Calu3 (cell line): Measurements from ENCODE around the gene INCENP. TPM values are rescaled to one million over a fixed set of nuclear protein-coding genes. Genes with fewer than 3 reads are reported as not detected.

ENCODE experiments used
- BruUV-seq: library from RNA; stranded (reverse); fragments of 400-500 nt; replicated peaks from 2 replicates; lab custom pipeline; 2021; lab: Mats Ljungman, UMichigan
- CTCF ChIA-PET: fragments of 300-600 bp; sonication (Branson Sonifier 250); formaldehyde crosslinking; loops from one replicate; lab custom pipeline; 2022; ENCODE audit warnings: antibody characterized with exemption; lab: Charles Lee
- DNase-seq: peaks from one replicate; pipeline ENCODE4 v3.0.0; 2022
- H3K27ac Mint-ChIP-seq: one replicate; pipeline ENCODE4 v1.8.0; 2022; ENCODE audit warnings: mixed read lengths; ENCODE audit not compliant: unreplicated experiment
- H3K27me3 Mint-ChIP-seq: one replicate; pipeline ENCODE4 v1.8.0; 2022; ENCODE audit warnings: mixed read lengths; ENCODE audit not compliant: unreplicated experiment
- H3K36me3 Mint-ChIP-seq: one replicate; pipeline ENCODE4 v1.8.0; 2022; ENCODE audit warnings: mild to moderate bottlenecking, moderate library complexity, mixed read lengths; ENCODE audit not compliant: insufficient read depth, unreplicated experiment
- H3K4me1 Mint-ChIP-seq: one replicate; pipeline ENCODE4 v1.8.0; 2022; ENCODE audit warnings: mild to moderate bottlenecking, low read depth, mixed read lengths; ENCODE audit not compliant: unreplicated experiment
- H3K4me3 Mint-ChIP-seq: one replicate; pipeline ENCODE4 v1.8.0; 2022; ENCODE audit warnings: mild to moderate bottlenecking, low read depth, moderate library complexity, mixed read lengths; ENCODE audit not compliant: unreplicated experiment
- H3K9me3 Mint-ChIP-seq: one replicate; pipeline ENCODE4 v1.8.0; 2022; ENCODE audit warnings: low read depth, mixed read lengths; ENCODE audit not compliant: unreplicated experiment
- intact Hi-C: fragments of 100-400 bp; cut with micrococcal nuclease; formaldehyde crosslinking; loops from one replicate; pipeline ENCODE4 v1.10.0; 2022; ENCODE audit not compliant: unreplicated experiment
- total RNA-seq: library from RNA; stranded (reverse); gene quantifications from 2 replicates; pipeline ENCODE4 v1.2.3, GENCODE V29; 2022
- TF ChIP-seq, protein P1 (sequence below): fragments of 200-600 bp; IDR thresholded peaks from one replicate; pipeline ENCODE4 v1.8.0; 2022; ENCODE audit warnings: antibody characterized with exemption; ENCODE audit not compliant: unreplicated experiment

The INCENP gene
- total RNA-seq, 1 experiment from 2014 or later, result 115 TPM

DNA sequence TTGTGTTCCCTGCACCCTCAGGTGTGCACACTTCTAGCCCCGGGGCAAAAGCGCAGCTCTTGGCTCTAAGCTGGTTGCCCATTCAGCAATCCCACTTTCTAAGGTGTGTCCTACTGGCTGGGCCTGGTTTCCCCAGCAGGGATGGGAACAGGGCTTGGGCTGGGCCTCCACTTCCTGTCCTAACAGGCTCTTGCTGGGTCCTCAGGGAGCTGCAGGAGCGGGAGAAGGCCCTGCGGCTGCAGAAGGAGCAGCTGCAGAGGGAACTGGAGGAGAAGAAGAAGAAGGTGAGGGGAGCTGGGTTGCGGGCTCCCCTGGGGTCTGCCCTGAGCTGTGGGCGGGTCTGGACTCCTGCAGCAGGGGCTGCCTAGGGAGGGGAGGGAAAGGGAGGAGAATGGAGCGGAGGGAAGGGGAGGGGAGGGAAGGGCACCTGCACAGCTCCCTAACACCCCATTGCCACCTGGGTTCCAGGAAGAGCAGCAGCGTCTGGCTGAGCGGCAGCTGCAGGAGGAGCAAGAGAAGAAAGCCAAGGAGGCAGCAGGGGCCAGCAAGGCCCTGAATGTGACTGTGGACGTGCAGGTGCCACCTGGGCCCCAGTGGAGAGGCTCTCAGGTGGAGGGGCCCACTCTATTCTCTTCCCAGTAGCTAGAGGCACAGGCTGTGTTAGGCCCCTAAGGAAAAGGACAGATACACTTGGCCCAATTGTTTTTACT is 24.6 kb downstream of the INCENP start:
- H3K36me3 Mint-ChIP-seq, result peaks cover 35% of the 10 kb centered on the region
- no peaks in the 10 kb centered on the region for H3K27me3 Mint-ChIP-seq
- no peaks in the 10 kb centered on the region for H3K9me3 Mint-ChIP-seq
- H3K4me1 Mint-ChIP-seq, result no peaks in the 10 kb centered on the region
- no peak for DNase-seq
- intact Hi-C loops, result no loop called here
- no peak overlapping the region for H3K27ac Mint-ChIP-seq
- TF ChIP-seq, protein P1, sequence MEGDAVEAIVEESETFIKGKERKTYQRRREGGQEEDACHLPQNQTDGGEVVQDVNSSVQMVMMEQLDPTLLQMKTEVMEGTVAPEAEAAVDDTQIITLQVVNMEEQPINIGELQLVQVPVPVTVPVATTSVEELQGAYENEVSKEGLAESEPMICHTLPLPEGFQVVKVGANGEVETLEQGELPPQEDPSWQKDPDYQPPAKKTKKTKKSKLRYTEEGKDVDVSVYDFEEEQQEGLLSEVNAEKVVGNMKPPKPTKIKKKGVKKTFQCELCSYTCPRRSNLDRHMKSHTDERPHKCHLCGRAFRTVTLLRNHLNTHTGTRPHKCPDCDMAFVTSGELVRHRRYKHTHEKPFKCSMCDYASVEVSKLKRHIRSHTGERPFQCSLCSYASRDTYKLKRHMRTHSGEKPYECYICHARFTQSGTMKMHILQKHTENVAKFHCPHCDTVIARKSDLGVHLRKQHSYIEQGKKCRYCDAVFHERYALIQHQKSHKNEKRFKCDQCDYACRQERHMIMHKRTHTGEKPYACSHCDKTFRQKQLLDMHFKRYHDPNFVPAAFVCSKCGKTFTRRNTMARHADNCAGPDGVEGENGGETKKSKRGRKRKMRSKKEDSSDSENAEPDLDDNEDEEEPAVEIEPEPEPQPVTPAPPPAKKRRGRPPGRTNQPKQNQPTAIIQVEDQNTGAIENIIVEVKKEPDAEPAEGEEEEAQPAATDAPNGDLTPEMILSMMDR, result no peak
- CTCF ChIA-PET, result interaction anchor here (0.6 kb wide), 1 partner anchor 425 kb away, joined by 3 read pairs; the partner anchor contains the start of gene EEF1G
- no peak overlapping the region for H3K4me3 Mint-ChIP-seq
- BruUV-seq, result no TSS peak

GRCh38 chr11:62149986-62150886 is 26.4 kb downstream of the INCENP start:
- no peaks in the 10 kb centered on the region for H3K4me1 Mint-ChIP-seq
- H3K4me3 Mint-ChIP-seq, result no peak overlapping the region
- no TSS peak for BruUV-seq
- CTCF ChIA-PET, result no interaction called here
- no peaks in the 10 kb centered on the region for H3K9me3 Mint-ChIP-seq
- TF ChIP-seq, protein P1, result no peak
- H3K27me3 Mint-ChIP-seq, result no peaks in the 10 kb centered on the region
- DNase-seq, result no peak
- peaks cover 35% of the 10 kb centered on the region for H3K36me3 Mint-ChIP-seq
- intact Hi-C loops, result no loop called here
- no peak overlapping the region for H3K27ac Mint-ChIP-seq

DNA sequence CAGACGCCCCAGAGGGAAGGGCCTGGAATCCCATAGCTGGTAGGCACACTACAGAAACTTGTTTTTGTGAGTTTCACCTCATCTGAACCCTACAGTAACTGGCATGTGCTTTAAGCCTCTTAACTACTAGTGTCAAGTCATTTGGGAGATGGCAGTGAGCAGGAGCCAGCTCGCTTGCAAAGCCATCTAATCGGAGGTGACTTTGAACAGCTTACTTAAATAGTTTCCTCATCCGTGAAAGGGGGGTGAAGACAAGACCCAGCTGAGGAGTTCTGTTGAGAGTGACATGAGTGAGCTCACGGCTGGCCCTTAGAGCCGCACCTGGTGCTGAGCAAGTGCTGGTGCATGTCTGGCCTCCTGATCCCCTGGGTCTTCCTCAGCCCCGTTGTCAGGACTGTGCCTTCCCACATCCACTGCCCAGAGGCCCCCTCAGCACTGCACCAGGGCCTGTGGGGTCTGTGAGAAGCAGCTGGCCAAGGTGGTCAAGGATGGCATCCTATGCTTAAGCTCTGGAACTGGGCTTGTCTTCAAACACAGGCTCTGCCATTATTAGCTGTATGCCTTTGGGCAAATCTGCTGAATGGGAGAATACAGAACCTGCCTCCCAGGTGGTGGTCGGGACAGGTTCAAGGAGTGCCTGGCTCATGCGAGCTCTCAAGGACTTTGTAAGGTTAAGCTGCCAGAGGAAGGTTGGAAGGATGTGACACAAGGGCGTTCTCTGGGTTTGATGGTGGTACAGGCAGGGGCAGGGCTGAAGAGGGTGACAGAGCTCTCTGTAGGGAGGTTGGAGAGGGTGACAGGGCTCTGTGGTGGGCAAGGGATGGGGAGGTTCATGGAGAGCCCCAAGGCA is 27.3 kb downstream of the INCENP start:
- TF ChIP-seq, protein P1, result no peak
- no TSS peak for BruUV-seq
- no peaks in the 10 kb centered on the region for H3K27me3 Mint-ChIP-seq
- intact Hi-C loops, result no loop called here
- no peak overlapping the region for H3K4me3 Mint-ChIP-seq
- no peak for DNase-seq
- no peak overlapping the region for H3K27ac Mint-ChIP-seq
- no peaks in the 10 kb centered on the region for H3K4me1 Mint-ChIP-seq
- CTCF ChIA-PET, result no interaction called here
- no peaks in the 10 kb centered on the region for H3K9me3 Mint-ChIP-seq
- peaks cover 35% of the 10 kb centered on the region for H3K36me3 Mint-ChIP-seq

DNA sequence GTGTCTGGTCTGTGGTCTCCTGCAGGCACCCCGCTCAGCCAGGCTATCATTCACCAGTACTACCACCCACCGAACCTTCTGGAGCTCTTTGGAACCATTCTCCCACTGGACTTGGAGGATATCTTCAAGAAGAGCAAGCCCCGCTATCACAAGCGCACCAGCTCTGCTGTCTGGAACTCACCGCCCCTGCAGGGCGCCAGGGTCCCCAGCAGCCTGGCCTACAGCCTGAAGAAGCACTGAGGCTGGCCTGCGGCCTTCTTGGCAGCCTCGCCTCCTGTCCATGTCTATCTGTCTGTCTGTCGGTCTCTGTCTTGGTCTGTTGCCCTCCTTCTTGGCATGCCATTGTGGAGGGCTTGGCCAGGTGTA is 27.9 kb downstream of the INCENP start:
- no TSS peak for BruUV-seq
- CTCF ChIA-PET, result no interaction called here

More for the DNA sequence above, 27.9 kb downstream of the INCENP start:
- Mint-ChIP-seq H3K27ac (no peak overlapping the region), H3K27me3 (no peaks in the 10 kb centered on the region), H3K4me1 (no peaks in the 10 kb centered on the region), H3K9me3 (no peaks in the 10 kb centered on the region), H3K4me3 (no peak overlapping the region), H3K36me3 (peaks cover 30% of the 10 kb centered on the region)
- no peak for DNase-seq
- intact Hi-C loops, result no loop called here
- TF ChIP-seq, protein P1, result no peak
